ENCODE measurements around the gene YIPF5.

- TF ChIP-seq, protein P1, sequence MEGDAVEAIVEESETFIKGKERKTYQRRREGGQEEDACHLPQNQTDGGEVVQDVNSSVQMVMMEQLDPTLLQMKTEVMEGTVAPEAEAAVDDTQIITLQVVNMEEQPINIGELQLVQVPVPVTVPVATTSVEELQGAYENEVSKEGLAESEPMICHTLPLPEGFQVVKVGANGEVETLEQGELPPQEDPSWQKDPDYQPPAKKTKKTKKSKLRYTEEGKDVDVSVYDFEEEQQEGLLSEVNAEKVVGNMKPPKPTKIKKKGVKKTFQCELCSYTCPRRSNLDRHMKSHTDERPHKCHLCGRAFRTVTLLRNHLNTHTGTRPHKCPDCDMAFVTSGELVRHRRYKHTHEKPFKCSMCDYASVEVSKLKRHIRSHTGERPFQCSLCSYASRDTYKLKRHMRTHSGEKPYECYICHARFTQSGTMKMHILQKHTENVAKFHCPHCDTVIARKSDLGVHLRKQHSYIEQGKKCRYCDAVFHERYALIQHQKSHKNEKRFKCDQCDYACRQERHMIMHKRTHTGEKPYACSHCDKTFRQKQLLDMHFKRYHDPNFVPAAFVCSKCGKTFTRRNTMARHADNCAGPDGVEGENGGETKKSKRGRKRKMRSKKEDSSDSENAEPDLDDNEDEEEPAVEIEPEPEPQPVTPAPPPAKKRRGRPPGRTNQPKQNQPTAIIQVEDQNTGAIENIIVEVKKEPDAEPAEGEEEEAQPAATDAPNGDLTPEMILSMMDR (IDR thresholded peaks at IDR 0.05) = no peak
- TF ChIP-seq POLR2A (IDR thresholded peaks at IDR 0.05) = no peak
These were observed 3.8 kb downstream of the YIPF5 start for GRCh38 chr5:144166696-144167095.

All from vagina (tissue), 2 donors.